GM12801 (cell line): ENCODE results near the gene ST6GAL1.

ENCODE experiments used
- CTCF ChIP-seq: IDR thresholded peaks from one replicate; pipeline ENCODE4 v1.5.1; 2011; ENCODE audit warnings: control low read depth; ENCODE audit not compliant: insufficient read length; ENCODE audit errors: extremely low read depth

Gene ST6GAL1

GRCh38 chr3:186965141-186965879 lies 35.0 kb downstream of the ST6GAL1 start:
- no peak for TF ChIP-seq CTCF

DNA sequence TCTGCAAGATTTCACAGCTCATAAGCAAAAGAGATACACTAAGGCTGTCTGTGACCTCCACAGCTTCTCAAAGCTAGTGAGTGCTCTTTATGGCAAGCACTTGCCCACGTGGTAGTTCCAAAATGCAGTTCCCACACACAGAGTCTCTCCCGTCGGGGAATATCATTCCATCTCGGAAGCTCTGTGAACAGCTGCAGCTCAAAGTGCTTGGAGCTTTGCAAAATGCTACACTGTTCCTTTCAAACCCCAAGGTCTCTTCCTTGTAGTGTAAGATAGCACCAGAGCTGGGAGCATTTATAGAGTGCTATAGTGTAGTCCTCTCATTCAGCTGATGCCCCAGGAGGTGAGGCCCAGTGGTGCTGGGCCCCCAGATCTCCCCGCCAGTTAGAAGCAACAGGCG lies 36.1 kb downstream of the ST6GAL1 start:
- no peak for TF ChIP-seq CTCF

DNA sequence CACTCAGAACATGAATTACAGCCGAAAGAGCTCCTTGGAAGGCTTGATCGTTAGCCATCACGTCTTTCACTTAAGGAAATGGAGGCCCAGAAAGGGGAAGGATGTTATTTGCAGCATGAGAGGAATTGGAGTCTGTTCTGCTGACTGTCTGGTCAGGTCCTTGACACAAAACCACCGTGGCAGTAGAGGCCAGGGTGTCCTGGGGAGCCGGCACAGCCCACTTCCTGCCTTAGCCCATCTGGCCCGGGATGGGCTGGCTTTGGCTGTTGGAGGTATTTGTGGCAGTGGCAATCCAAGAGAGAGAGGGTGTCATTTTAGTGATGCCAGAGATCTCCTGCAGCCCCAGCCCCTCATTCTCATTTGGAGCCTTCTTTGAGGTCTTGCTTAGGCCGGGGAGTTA lies 37.4 kb downstream of the ST6GAL1 start:
- TF ChIP-seq CTCF: no peak

DNA sequence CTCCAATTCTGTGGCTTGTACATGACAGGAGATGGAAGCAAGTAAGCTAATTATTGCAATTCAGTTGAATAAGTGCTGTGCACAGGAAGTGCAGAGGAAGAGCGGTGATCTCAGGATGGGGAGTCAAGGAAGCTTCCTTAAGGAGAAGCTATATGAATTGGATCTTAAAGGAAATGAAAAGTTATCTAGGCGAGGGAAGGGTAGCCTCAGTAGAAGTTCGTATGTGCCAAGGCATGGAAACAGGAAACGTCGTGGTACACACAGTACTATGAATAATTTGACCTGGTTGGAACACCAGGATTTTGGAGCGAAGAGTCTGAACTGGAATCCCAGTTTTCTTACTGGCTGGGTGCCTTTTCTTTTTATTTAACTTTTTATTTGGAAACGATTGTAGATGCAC lies 39.3 kb downstream of the ST6GAL1 start:
- TF ChIP-seq CTCF: no peak

DNA sequence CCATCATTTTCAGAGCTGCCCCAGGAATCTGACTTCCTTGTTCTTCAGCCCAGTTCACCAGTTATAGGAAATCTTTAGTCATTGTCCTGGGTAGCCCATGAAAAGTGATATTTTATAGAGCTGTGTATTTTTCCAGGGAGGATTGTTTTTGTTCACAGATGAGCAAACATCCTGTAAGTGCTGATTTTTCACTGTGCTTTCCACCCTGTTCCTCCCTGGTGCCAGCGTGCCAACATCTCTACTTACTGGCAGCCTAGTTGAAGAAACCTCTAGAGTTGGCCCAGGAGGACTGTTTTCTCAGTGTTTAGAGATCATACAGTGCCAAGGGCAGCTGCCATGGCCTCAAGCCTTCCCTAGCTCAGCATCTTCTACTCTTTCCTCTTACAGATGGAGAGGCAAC lies 41.3 kb downstream of the ST6GAL1 start:
- TF ChIP-seq CTCF: no peak

- no peak for TF ChIP-seq CTCF
Observed at GRCh38 chr3:186973702-186974101, 43.4 kb downstream of the ST6GAL1 start.

DNA sequence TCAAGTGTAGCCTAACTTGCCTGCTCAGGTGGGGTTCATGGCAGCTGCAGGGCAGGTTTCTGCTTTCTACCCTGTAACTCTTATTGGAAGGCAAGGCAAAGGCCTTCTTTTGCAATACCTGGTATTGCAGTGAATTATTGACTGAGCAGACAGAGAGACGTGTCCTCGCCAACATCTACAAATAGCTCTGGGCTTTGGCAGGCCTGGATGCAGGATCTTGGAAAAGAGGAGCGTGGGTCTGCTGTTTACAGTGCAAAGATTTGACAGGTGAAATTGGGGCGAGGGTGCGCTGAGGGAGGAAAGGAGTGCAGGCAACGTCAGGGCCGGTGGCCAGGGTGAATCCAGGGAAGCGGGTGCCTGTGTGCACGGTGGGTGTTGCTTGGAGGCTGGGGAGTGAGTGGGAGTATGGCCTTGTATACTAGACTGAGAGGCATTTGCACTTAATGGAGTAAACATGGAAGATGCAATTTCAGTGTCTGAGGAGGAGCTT lies 44.5 kb downstream of the ST6GAL1 start:
- no peak for TF ChIP-seq CTCF
